Stimulated activated naive CD4-positive, alpha-beta T cell (primary cell): ENCODE data around the gene SARS2.
"Not testable (repeated sequence)": the region's sequence is repeated elsewhere in the genome, so short reads cannot be mapped to it uniquely, and the experiment has no call there.

Source experiments
- DNase-seq, 6 experiments: peaks; one replicate each; lab custom pipeline; 2025; lab: John Stamatoyannopoulos, UW

SARS2 gene

GRCh38 chr19:38929929-38930775 is at the start of gene SARS2:
Gene SARS2 (minus strand): TSS chr19:38930763. CDS start chr19:38930736, 27 bp downstream.
- peak; percentile 92 to 100 (median 98) for DNase-seq

DNA sequence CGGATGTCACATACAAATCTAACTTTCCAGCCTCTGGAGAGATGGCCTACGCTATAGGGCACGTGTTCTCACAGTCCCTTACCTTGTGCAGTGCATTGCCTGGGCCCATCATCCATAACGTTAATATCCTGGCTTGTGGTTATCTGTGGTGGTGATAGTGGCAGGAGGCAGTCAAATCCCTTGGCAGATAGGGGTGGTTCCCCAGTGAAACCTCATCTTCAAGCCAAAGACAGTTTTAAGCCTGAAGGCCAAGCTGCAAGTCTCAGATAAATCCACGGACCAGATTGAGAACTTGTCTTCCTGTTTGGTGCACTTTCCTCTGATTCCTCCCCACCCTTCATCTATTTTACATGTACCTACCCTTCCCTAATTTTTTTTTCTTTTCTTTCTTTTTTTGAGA is 49.2 kb upstream of the SARS2 start:
- DNase-seq = no peak

DNA sequence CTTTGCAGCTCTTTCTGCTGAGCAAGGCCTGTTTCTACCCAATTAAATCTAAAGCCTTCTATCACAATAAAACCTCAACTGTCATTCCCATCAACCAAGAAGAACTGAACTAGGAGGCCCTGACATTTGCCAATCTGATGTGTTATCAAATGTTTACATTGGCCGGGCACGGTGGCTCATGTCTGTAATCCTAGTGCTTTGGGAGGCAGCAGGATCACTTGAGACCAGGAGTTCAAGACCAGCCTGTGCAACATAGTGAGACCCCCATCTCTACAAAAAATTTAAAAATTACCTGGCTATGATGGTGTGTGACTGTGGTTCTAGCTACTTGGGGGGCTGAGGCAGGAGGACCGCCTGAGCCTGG is 47.7 kb upstream of the SARS2 start:
- no peak for DNase-seq

DNA sequence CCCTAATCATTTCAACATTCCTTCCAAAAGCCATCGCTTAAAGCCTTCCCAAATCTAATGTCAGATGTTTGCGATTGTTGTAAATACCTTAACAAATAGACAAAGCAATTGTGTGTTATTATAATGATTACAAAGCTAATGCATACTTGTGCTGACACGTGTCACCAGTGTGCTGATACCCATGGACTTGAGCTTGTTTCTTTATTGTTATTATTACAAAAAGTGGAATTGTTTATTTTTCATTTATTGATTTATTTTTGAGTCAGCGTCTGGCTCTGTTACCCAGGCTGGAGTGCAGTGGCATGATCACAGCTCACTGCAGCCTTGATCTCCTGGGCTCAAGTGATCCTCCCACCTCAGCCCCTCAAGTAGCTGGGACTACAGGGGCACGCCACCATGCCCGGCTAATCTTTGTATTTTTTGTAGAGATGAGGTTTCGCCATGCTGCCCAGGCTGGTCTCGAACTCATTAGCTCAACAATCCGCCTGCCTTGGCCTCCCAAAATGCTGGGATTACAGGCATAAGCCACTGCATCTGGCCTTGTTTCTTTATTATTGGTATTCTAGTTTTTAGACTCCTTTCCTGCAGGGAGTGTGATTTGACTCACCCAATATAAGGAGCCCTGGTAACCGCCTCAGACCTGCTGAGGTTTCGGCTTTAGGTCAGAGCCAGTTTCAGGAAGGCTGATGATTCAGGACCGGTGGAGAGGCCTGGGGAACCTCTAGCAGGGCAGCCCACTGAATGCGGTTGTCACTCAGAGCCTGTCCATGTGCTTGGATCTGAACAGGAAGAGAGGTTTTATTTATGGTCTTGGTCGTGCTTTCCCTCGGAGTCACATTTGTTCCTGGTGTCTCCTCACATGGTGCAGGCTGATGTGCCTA is 47.1 kb upstream of the SARS2 start:
- DNase-seq = no peak

DNA sequence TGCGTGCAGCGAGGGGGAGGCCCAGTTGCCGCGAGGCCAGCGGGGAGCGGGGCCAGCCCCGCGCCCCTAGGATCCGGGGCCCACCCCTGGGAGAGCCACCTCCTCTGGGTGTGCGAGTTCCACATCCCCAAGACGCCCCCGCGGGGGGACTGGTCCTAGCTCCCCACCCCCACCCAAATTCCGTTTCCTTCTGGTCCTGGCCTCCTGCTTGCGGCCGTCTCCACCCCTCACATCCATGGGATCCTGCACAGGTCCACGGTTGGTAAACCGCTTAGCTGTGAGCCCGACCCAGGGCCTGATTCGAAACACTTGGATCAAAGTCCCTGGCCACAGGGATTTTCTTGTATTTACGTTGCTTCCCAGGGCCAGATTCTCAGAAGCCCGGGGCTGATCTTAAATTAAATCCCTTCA is 45.3 kb upstream of the SARS2 start:
- no peak for DNase-seq

DNA sequence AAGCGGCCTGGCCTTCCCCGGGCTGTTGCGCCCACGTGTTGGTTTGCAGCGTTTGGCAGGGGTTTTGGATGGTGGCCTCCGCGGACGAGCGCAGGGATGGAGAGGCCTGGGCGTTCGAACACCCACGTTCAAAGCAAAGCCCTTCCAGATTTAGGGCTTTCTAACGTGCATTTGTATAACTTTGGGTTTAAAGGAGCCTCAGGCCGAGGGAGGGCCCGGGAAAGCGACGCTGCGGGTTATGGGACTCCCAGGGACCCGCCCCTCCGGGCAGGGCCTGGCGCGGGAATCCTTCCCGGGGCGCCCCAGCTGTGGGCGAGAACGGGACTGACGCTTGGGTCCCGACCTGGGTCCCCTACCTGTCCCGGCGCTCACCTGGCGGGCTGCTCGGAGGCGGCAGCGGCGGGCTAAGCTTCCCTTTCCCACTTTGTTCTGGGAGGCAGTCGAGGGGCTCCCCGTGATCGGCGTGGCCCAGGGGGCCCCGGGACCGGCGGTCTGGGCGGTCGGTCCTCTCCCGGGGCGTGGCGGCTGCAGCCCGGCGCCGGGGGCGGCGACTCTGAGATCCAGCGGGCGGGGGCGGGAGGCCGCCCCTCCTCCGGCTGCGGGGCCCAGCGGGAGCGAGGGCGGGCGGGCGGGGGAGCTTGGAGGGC is 44.8 kb upstream of the SARS2 start, which contains the start of gene FBXO17:
Gene FBXO17, minus strand, starts transcription at position 529 of the 647 bp plus-strand sequence. CDS start 25,423 bp downstream, outside the sequence.
- DNase-seq = no peak

- no peak for DNase-seq
Measured at GRCh38 chr19:38974624-38975213, 44.2 kb upstream of the SARS2 start.

GRCh38 chr19:38971672-38972071 is 41.1 kb upstream of the SARS2 start:
- no peak for DNase-seq

- no peak for DNase-seq
Measured at GRCh38 chr19:38970664-38971532, 40.3 kb upstream of the SARS2 start.

DNA sequence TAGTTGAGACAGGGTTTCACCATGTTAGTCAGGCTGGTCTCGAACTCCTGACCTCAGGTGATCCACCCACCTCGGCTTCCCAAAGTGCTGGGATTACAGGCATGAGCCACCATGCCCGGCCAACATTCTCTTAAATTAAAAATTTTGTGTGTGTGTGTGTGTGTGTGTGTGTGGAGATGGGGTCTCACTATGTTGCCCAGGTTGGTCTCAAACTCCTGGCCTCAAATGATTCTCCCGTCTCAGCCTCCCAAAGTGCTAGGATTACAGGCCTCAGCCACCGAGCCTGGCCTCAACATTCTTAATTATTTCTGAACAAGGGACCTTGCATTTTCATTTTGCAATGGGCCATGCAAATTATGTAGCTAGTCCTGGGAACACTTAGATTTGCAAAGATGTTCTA is 35.6 kb upstream of the SARS2 start:
- DNase-seq = not testable (repeated sequence)

- DNase-seq = no peak
Measured at GRCh38 chr19:38964738-38965137, 34.2 kb upstream of the SARS2 start.

DNA sequence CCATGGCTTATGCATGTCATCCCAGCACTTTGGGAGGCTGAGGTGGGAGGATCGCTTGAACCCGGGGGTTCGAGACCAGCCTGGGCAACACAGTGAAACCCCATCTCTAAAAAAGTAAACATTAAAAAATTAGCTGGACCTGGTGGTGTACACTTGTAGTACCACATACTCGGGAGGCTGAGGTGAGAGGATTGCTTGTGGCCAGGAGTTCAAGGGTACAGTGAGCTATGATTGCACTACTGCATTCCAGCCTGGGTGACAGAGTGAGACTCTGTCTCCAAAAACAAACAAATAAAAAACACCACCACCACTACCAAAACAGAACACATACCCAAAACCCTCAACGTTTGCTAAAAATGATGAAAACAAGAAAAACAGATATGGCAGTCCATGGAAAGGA is 29.1 kb upstream of the SARS2 start:
- DNase-seq = no peak

- DNase-seq = no peak
Measured at GRCh38 chr19:38958301-38958700, 27.7 kb upstream of the SARS2 start.

GRCh38 chr19:38956264-38956663 is 25.7 kb upstream of the SARS2 start:
- DNase-seq = no peak

DNA sequence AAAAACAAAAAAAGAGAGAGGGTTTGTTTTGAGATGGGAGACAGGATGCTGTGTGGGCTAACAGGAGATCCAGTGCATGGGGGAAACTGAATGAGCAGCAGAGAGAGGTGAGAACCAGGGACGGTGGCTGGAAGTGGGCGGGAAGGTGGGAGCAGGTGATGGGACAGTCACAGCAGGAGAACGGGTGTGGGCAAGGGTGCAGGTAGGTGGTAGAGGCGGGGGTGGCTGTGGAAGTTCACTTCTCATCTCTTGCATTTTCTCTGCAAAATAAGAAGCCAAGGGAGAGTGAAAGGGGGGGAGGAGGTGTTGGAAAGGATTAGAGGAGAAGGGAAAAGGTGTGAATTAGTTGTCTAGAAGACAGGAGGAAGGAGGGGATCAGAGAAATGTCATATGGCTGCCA is 23.1 kb upstream of the SARS2 start:
- no peak for DNase-seq

- peak in 4 of 6 experiments; percentile 4 to 37 (median 19) for DNase-seq
Measured at GRCh38 chr19:38952395-38953165, 22.0 kb upstream of the SARS2 start.

GRCh38 chr19:38951187-38951586 is 20.6 kb upstream of the SARS2 start:
- no peak for DNase-seq

DNA sequence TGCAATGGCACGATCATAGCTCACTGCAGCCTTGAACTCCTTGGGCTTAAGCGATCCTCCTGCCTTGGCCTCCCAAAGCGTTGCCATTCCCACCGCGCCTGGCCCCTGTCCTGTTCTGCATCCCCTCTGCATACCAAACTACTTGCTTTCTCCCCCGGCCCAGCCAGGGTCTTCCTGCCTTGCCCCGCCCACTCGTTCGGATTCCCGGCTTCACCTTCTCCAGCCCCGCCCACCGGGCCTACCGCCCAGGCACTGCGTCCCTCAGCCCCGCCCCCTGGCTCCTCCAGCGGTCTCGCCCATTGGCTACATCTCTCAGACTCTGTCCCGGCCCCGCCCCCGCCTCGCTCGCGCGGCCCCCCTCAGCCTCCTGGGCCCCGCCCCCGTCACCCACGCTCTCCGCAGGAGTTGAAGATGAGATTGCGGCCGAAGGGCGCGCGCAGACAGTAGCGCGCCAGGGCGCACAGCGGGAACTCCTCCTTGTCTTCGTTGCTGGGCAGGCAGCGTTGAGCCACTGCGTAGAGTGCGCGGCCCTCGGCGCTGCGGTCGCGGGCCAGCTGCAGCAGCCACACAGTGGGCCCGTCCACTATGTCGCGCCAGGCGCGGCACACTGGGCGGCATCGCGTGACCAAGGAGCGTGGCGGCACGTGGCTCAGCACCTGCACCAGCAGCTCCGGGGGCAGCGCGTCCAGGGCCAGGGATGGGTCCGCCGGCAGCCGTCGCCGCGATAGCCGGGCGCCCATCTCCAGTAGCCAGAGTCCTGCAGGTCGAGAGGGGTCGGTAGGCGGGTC is 19.2 kb upstream of the SARS2 start:
- peak; percentile 49 to 75 (median 70) for DNase-seq
